ENCODE data around the gene GGT7. TPM values are rescaled to one million over a fixed set of nuclear protein-coding genes. Genes with fewer than 3 reads are reported as not detected.

The GGT7 gene
- total and polyA plus RNA-seq, 9 of the 15 experiments (the other 6 are each of a cell fraction or from before 2014, with no cell fraction given): 0.04 to 18.3 (median 5.9) TPM

GRCh38 chr20:34876406-34877282 is 4.0 kb upstream of the GGT7 start, which contains the start of gene ACSS2 (continued):
- peak; percentile 45 for TF ChIP-seq NEUROD1 (IDR thresholded peaks at IDR 0.05; ENCODE audit: borderline replicate concordance, low read depth, low read length, partially characterized antibody)
- no peak for TF ChIP-seq E2F4 (CRISPR knock-in tag; IDR thresholded peaks at IDR 0.05; ENCODE audit: low read depth)
- TF ChIP-seq ZNF511 (CRISPR knock-in tag; IDR thresholded peaks at IDR 0.05): no peak; the same call in 1 of the 2 replicates
- no peak for TF ChIP-seq CCAR2 (IDR thresholded peaks at IDR 0.05; ENCODE audit: low read depth, low read length)
- no peak for TF ChIP-seq ZKSCAN3 (CRISPR knock-in tag; IDR thresholded peaks at IDR 0.05)
- TF ChIP-seq HLTF (IDR thresholded peaks at IDR 0.05): peak; percentile 75; the same call in 1 of the 2 replicates
- TF ChIP-seq ZNF121 (CRISPR knock-in tag; conservative IDR thresholded peaks at IDR 0.05): no peak
- TF ChIP-seq SMAD1 (IDR thresholded peaks at IDR 0.05; ENCODE audit: low read depth, low read length, partially characterized antibody): no peak
- TF ChIP-seq SFPQ (IDR thresholded peaks at IDR 0.05; ENCODE audit: low read depth, low read length): no peak
- TF ChIP-seq CREB3L1 (IDR thresholded peaks at IDR 0.05; ENCODE audit: borderline replicate concordance, low read depth): peak; percentile 36; the same call in 1 of the 2 replicates
- TF ChIP-seq CBX1 (IDR thresholded peaks at IDR 0.05; ENCODE audit: low read depth): peak; percentile 62; the same call in 1 of the 2 replicates
- no peak for TF ChIP-seq DEAF1 (CRISPR knock-in tag; IDR thresholded peaks at IDR 0.05)
- no peak for TF ChIP-seq ETS2 (tag; IDR thresholded peaks at IDR 0.05; ENCODE audit: borderline replicate concordance, poor library complexity, severe bottlenecking)
- TF ChIP-seq MTA3 (IDR thresholded peaks at IDR 0.05; ENCODE audit: borderline replicate concordance): peak; percentile 22
- peak; percentile 62; the same call in 1 of the 2 replicates for TF ChIP-seq KAT7 (CRISPR knock-in tag; IDR thresholded peaks at IDR 0.05; ENCODE audit: borderline replicate concordance)
- TF ChIP-seq CSDE1 (IDR thresholded peaks at IDR 0.05): peak in 1 of 2 experiments; percentile 31; a peak in 1 of 4 replicates
- TF ChIP-seq GTF2E2 (tag; IDR thresholded peaks at IDR 0.05): peak; percentile 23; the same call in 1 of the 2 replicates
- peak; percentile 82; the same call in 1 of the 2 replicates for TF ChIP-seq PHF8 (IDR thresholded peaks at IDR 0.05; ENCODE audit: borderline replicate concordance, low read length)
- TF ChIP-seq MBD2 (IDR thresholded peaks at IDR 0.05; ENCODE audit: borderline replicate concordance, low read depth): no peak; the same call in 1 of the 2 replicates
